ENCODE results near the gene ADAD2.

The ADAD2 gene

DNA sequence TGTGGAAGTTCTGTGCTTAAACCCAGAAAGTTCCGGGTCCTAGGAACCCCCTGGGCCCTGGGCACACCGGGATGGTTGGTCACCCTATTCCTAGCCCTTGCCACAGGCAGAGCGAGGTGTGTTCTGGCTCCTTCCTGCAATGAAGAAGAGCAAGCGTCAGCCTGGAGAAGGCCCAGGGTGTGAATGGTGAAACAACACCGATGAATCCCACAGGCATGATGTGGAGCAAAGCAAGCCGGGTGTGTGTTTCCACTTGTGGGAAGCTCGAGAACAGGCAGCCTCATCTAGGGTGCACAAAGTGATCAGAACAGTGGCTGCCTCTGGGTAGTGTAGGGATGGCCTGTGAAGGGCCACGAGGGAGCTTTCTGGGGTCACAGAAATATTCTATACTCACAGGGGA is 35.1 kb downstream of the ADAD2 start:
- DNase-seq: no peak

DNA sequence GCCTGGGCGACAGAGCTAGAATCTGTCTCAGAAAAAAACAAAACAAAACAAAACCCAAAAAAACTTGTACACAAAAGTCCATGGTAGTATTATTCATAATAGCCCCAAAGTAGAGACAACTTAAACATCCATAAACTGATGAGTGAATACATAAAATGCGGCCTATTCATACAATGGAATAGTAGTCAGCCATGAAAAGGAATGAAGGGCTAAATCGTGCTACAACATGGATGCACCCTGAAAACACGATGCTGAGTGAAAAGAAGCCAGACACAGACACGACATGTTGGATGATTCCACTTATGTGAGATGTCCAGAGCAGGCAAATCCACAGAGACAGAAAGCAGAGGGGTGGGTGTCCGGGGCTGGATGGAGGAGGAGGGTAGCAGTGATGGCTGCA is 36.6 kb downstream of the ADAD2 start:
- DNase-seq: no peak

DNA sequence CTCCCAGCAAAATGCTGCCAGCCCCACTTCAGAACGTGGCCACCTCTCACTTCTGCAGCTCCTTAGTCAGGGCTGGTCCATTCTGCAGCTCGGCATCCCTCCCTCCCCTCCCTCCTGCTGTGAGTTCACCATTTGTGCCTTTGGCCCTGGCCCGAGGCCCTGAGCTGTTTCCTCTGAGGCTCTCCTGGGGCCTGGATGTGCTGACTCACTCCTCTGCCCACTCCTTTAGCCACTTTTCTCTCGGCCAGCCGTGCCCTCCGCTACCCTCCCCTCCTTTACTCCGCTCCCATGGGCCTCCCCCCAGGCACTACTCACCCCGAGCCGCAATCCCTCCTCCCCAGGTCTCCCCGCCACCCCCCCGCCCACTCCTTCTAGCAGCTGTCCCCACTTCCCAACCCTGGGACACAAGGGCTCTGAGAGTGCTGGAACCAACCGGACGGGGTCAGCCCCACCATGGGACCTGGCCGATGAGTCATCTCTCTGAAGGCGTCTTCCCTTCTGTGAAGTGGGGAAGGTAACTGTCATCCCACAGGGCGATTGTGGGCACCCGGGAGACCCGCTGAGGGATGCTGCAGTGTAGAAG is 37.4 kb downstream of the ADAD2 start:
- no peak for DNase-seq

DNA sequence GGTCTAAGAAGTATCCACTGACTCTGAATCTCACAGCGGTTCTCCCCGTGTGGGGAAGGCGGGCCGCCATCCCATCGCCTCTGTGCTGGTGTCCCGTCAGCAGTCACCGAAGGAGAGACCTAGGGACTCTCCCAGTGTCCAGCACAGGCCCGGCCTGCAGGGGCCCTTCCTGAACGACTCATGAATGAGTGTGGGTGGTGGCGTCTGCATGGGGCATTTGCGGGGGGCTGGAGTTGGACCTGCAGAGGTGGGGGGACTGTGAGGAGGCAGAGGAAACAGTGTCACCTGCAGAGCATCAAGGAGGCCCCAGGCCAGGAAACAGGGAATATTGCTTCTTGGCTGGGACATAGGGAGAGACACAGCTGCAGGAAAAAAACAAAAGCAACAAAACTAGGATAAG is 38.5 kb downstream of the ADAD2 start:
- no peak for DNase-seq

DNA sequence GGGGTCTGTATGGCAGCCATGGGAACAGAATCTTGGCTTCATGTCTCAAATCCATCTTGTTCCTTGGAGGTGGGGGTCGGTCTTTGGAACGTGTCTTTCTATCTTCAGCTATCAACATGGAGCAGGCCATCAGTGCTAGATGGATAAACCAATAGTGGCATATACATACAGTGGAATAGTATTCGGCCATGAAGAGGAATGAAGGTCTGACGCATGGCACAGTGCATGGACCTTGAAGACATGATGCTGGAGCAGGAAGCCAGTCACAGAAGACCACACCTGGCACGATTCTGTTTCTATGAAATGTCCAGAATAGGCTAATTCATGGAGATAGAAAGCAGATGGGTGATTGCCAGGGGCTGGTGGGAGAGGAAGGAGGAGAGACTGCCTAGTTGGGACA is 41.1 kb downstream of the ADAD2 start:
- DNase-seq: no peak

DNA sequence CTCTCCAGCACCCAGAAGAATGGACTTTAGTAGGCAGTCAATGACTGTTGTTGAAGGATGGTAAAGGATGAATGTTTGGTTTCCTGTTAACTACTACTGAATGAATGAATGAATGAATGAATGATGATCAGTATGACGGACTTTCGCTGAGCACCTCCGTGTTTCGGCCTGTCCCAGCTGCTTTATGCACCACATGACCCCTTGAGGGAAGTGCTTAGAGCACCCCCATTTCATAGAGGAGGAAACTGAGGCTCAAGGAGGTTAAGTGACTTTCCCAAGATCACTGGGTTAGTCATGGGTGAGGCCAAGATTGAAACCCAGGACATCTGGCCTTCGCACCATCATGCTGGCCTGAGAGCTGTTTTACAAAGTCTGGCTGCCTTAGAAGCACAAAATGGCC is 42.0 kb downstream of the ADAD2 start:
- DNase-seq: no peak

DNA sequence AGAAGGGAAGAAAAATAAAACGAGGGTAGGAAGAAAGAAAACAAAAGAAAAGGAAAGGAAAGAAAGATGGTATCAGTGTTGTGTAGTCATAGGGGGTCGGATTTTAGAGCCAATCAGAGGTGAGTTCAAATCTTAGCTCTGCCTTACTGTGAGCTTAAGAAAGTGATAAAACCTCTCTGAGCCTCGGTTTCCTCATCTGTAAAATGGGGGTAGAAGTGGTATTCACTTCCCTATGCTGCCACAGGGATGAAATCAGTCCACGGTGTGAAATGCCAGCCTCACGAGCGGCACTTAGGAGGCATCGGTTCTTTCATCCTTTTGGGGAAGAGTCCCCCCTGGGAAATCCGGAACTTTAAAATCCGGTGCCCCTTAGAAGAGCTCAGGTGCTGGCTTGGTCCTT is 42.8 kb downstream of the ADAD2 start:
- no peak for DNase-seq

DNA sequence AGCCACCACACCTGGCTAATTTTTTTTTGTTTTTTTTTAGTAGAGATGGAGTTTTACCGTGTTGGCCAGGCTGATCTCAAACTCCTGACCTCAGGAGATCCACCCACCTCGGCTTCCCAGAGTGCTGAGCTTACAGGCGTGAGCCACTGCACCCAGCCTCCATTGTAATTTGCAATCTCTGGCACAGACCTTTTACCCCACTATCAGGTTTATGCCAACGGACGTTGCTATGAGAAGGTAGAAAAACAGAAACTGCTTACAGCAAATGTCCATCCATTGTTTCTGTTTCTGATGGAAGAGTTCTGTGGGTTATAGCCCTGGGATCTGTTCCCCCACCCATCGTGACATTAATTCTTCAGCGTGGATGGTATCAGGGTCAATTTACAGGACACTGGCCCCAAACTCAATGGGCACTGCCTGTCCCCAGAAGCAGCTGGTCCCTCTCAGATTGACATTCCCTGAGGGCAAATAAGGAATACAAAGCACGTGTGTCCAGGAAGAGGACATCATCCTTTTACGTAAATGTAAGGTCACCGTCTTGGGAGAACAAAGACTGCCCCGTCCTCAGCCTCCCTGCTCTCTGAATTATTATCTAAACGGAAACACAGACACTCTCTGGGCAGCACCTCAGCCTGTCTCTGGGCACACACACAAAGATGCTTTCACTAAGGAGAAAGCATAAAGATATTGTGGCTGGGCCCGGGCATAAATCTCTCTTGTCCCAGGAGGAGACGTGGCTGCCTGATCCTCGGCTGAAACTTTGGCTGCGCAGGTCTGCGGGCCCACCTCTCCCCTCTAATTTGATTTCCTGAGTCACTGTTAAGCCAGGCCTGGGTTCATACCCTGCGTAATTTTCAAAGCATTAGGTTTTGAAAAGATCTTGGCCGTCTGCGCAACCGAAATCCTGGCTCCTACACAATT is 43.6 kb downstream of the ADAD2 start:
- no peak for DNase-seq

DNA sequence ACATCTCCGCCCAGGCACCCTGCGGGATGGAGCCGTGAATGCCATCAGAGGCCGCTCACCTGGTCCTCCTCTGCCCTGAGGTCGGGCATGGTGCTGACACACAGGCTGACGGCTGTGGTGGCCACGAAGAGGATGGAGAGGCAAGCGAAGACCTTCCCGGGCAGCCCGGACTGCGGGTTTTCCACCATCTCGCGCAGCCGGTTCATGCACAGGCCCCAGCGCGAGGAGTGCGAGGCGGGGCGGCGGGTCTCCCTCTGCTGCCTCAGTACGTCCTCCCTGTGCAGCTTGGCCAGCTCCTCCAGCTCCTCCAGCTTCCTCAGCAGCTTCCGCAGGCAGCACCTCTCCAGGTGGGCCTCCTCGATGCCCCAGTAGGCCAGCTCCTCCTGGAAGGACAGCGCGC is 45.7 kb downstream of the ADAD2 start:
- no peak for DNase-seq

DNA sequence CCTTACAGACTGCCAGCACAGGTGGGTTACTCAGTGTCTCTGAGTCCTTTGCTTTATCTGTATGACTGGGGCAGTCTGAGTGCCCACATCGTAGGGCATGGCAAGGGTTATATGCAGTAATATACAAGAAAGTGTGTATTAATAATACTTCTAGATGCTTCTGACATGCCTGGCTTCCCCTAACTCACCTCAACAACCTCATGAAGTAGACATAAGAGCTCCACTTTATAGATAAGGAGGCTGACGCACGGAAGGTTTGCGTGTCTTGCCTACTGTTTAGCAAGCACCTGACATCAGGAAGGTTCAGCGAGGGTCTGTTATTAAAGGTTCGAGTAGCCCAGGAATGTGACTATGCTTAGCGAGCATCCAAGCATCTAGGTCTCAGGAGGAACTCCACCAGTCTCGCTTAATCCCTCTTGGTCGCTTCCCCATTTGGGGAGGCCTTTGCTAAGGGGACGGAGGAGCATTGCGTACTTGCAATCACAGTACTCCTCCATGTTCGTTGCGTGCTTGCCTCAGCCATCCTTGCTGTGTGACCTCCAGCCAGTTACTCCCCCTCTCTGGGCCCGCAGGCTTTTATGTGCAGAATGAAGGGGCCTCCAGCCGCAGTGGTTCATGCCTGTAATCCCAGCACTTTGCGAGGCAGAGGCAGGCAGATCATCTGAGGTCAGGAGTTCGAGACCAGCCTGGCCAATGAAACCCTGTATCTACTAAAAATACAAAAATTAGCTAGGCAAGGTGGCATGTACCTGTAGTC is 47.2 kb downstream of the ADAD2 start:
- no peak for DNase-seq

DNA sequence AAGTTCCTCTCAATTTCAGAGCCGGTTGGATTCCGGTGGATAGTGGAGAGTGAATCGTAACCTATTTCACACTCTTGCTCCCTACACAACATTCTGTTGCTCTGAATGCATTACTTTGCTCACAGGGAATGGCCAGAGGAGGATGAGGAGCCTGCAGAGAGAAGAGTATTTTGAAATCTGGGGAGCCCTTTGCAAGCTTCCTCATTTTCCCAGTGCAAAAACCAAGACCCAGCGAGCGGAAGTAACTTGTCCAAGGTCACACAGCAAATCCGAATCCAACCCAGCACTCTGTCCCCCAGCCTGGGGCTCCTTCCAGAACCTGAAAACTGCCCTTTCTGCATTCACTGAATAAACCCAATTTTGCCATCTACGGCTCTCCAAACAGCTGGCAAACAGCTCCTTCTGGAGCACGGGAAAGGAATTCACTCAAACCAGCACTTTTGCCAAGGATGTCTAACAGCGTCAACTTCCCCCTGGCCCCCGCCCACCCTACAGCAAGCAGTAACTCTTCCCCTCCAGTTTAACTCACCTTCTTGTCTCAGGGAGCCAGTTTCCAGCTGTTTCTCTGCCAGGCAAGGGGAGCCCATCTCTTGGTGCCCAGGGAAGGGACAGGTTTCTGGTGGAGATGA is 48.3 kb downstream of the ADAD2 start:
- DNase-seq: no peak

DNA sequence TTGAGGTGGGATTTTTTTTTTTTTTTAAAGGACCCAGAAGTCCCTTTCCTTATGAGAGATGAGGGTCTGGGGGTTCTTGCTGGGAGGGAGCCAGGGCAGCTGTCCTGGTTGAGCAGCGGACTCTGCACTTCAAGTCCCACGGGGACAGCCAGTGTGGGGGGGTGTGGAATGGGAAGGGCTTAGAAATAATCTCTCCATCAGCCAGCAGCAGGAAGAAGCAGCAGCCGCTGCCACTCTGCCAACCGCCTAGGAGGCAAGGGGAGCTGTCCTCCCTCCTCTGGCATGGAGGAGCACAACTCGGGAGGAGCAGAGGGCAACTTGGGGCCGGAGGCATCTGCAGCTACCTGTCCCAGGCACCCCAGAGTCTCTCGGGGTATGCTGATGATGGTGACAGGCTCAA is 49.0 kb downstream of the ADAD2 start, which contains the start of gene KCNG4:
KCNG4 (minus strand) TSS at position 104 of the 400 bp plus-strand sequence. CDS start 2,527 bp downstream, outside the sequence.
- no peak for DNase-seq

DNA sequence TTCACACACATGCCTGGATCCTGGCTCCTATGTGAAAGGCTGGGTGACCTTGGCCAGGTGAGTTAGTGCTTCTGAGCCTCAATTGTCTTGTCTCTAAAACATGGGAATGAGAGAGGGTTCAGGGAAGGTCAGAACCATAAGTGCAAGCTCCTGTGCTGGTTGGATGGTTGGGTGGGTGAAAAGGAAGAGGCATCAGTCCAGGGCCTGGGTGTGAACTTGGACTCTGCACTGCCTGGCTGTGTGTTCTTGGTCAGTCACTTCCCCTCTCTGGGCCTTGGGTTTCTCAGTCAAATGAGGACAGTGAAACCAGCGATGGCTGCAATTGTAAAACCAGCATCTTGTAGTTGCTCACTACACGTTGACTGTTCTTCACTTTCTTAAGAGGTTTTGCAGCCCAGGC is 49.5 kb downstream of the ADAD2 start:
- DNase-seq: no peak

DNA sequence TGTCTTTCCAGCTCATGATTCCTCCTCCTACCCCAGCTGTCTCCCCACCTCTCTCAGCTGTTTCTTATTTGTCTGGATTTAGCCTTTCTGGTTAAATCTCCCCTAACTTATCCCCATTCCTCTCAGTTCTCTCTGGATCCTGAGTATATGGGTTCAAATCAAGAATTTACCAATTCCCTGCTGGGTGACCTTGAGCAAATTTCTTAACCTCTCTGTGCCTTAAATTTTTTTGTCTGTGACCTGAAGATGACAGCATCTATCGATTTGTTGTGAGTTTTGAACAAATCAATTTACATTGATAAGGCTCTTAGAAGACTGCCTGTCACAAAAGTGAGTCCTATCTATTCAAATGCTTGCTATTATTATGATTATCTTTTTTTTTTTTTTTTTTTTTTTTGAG is 50.8 kb downstream of the ADAD2 start:
- DNase-seq: no peak

DNA sequence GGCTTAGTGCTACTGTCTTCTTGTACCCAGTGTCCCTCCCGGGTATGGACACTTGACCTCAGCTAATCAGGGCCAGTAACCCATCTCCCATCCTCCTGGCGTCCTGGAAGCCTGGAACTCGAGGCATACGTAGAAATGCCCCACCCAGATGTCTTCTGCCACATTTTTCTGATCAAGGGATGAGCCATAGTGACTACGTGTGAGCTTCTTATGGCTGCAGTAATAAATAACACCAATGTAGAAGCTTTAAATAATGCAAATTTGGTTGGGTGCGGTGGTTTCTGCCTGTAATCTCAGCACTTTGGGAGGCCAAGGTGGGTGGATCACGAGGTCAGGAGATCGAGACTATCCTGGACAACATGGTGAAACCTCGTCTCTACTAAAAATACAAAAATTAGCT is 51.9 kb downstream of the ADAD2 start:
- no peak for DNase-seq

DNA sequence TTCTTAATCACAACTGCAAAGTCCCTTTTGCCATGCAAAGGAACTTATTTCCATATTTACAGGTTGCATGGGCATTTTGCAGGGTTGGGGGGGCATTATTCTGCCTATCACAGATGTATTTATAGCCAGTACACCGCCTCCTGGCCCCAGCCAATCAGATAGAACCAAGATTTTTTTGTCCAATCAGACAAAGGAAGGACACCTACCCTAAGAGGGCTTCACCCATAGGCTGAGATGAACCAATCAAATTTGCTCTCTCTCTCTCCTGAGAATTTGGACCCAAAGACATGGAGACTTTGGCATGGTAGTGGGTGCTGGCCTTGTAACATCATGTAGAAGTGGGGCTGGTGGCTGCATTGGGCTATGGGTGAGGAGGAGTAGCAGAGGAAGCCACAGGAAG is 52.8 kb downstream of the ADAD2 start:
- no peak for DNase-seq

DNA sequence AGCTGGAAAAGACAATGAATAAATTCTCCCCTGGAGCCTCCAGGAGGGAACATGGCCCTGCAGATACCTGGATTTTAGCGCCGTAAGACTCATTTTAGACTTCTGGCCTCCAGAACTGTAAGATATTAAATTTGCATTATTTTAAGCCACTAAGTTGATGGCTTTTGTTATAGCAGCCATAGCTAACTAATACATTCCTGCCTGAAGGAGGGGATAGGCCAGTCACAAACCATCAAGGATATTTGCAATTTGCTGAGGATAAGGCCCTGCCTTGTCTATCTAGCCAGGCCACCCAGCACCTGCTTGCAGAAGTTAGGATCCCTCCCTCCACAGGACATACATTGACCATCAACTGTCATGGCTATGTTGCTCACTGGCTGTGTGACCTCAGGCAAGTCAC is 53.8 kb downstream of the ADAD2 start:
- DNase-seq: no peak

DNA sequence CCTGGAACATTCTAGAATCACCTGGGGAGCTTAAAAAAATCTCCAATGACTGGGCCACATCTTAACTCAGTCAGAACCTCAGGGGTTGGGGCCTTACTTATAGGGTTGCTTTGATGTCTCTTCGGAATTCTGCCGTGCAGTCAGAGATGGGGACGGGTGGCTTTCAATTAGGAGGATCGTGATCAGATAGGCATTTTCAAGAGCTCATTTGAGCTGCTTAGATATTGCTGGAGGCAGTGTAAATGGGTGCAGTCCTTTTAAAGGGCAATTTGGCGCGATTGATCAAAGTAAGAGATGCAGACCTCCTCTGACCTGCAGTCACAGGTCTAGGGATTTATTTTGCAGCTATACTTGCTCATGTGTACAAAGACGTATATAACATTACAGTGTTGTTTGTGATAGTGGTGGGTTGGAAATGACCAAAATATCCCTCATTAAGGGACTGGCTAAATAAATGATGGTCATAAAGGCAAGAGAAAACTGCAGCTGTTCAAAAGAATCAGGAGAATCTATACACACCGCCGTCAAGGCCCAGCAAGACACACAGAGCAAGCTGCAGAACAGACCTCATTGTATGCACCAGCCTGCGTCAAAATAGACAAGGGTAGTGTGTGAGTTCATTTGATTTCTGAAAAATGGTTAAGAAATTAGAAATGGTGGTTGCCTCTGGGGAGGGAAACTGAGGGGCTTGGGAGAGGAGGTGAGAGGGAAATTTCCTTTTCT is 55.2 kb downstream of the ADAD2 start:
- DNase-seq: no peak

DNA sequence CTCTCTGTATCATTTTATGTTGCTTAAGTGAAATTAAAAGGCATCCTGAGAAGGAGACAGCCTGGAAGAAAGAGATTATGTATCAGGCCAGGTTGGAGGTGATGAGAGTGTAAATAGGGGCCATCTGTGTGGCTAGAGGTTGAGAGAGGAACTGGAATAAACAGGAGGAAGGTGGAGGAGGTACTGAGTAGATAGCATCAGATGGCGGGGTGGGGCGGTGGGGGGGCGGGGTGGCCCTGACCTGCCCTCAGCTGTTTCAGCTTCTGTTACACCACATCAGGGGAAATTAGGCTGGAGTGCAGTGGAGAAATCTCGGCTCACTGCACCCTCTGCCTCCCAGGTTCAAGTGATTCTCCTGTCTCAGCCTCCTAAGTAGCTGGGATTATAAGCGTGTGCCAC is 55.7 kb downstream of the ADAD2 start:
- DNase-seq: no peak

Measured in SHP77 treated with DMSO at 0.1 percent for 48 hours (cell line).